Central memory CD4-positive, alpha-beta T cell (primary cell): ENCODE measurements around the gene TMEM151B.
A peak's percentile ranks its signal among the peaks of the same experiment; 100 is the strongest.

Experiments used
- DNase-seq: peaks from one replicate; pipeline ENCODE4 v3.0.0; 2022

The TMEM151B gene

DNA sequence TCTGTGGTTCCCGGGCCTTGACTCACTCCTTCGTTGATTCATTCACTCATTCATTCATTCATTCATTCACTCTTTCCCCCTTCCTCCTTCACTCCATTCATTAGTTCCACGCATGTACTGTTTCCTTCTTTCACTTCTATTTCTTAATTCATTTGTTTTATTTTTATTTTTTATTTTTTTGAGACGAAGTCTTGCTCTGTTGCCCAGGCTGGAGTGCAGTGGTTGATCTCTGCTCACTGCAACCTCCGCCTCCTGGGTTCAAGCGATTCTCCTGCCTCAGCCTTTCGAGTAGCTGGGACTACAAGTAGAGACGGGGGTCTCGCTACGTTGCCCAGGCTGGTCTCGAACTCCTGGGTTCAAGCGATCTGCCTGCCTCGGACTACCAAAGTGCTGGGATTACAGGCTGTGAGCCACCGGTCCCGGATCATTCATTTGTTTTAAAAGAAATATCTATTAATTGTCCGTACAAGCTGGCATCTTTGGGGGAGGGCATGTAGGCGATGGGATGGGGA is 4.5 kb upstream of the TMEM151B start:
- DNase-seq: no peak

DNA sequence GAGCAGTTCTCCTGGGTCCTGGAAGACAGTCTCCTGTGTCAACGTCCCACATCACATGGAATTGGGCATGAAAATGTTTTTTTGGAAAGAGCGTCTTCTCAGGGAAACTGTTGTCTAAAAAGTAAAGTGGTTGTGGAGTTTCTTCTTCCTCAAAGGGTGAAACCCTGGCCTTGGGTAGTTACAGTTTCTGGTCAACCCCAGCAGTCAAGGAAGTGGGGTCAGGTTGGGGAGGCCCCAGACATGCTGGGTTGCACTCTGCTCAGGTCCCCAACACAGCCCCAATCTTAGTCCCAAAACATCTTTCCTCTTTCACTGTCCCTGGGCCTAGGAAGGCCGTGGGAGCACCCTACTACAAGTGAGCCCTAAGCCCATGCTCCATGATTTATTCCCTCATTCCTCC is 3.9 kb upstream of the TMEM151B start:
- DNase-seq: no peak

DNA sequence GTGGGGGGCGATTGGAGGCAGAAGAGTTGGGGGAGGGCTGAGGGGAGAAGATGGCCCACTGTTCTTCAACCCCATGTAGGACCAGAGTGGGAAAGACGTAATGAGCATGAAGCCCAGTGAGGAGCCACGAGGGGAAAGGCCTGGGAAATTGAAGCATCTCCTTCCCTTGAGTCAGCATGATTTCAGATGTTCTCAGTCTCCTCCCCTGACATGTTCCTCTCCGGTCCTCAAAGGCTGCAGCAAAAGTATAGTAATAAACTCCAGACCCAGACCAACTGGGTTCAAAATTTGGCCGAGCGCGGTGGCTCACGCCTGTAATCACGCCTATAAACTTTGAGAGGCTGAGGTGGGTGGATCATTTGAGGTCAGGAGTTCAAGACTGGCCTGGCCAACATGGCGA is 3.0 kb upstream of the TMEM151B start:
- DNase-seq: no peak

DNA sequence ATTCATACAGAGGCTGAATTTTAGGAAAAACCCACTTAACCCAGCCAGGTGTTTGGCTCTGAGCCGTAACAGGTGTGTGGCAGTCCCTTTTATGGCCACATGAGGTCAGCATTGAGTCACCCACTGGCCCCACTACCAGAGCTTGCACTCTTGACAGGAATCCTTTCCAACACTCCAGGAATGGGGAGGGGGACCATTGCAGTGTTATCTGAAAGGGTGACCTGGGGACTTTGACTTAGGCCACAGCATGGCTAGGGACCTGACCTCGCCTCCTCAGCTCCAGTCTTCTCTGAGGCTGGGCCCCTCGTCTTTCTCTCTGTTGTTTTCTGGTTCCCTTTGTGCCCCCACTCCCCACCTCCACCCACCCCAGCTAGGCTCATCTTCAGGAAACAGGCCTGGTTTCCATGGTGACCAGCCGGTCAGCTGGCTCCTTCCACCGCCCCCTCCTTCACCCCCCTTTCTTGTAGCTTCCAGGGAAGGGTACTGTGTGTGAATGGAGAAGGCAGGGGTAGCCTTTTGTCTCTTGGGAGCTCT is 2.1 kb upstream of the TMEM151B start:
- DNase-seq: peak; percentile 56

DNA sequence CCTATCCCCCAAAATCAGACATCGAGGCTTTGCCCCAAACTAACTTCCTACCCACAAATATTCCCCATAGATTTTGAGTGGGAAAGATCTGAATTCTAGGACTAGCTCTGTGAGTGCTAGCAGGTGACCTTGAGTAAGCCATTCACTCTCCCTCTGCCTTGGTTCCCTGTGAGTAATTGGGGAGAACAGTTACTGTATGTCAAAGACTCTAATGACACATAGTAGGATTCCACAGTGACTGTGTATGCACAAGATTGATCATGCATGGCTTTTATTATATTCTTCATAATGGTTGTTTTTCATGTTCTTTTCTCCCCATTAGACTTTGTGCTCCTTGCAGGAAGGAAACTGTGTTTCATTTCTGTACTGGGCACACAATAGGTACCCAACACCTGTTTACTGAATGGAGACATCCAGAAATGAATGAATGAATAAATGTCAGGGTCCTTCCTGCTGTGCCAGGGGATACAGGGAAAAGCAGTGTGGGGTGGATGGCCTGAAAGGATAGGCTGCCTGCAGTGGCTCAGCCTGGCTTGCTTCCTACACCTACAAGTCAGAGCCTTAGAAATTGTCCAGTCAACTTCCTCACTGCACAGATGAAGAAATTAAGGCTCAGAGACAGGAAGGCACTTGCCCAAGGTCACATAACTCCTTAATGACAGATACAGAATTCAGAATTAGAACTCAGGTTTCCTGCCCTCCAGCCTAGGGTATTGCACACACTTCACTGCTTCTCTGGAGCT is 901 bp upstream of the TMEM151B start:
- no peak for DNase-seq

DNA sequence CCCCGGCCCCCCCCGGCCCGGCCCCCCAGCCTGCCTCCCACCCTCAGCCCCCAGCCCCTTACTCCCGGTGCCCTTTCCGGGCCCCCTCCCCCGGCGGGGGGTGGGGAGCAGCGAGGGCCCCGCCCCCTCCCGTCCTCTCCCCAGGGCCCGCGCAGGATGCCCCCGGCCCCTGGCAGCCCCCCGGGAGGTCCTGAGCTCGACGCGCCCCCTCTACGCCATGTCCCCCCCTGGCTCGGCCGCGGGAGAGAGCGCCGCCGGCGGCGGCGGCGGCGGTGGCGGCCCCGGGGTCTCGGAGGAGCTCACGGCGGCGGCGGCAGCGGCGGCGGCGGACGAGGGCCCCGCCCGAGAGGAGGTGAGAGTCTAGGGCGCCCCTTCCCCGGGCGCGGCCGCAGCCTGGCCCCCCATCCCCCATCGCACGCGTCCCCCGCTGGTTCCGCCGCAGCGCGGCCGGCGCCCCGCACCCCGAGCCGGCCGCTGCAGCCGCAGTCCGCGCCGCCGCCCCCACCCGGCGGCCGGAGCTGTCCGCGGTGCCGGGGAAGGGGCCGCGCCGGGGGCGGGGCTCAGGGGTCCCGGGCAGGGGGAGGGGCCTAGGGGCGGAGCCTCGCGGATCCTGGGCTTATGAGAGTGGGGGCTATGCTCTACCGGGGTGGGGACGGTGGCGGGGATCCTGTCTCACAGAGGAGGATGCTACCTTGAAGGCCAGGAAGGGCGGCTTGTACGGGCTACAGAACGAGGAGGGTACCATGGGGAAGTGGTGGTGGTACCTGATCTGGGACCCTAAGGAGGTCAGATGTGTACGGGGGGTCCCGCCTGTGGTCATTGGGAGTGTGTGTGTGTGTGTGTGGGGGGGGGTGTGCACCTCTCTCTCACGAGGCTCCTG is 516 bp downstream of the TMEM151B start:
- no peak for DNase-seq

DNA sequence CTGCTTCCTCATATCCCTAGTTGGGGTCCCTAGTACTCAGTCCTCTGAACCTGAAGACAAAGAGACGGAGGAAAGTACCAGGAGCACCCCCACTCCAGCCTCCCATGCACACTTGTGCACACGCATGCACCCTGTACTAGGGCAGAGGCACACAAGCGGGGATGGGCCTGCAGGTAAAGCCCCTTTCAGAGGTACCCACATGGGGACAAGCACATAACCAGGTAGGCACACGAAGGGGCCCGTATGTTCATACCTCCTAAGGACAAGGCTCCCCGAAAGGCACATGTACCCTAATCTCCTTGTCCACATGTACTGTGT is 1.1 kb downstream of the TMEM151B start:
- no peak for DNase-seq

DNA sequence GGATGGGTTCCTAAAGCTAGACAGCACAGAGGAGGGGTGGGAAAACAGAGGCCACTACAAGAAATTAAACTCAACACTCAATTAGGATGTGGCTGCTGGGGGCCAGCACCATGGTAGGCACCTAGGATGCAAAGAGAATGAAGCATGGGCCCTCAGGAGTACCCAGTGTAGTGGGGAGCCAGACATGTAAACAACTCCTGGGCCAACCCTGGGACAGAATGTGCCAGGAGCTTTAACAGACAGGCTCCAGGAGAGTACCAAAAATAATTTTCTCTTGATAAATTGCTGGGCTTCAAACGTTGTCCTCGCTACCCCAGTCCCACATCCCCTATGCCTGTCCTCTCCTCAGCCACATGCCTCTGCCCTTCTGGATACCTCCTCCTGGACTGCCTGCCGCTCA is 1.7 kb downstream of the TMEM151B start:
- no peak for DNase-seq

DNA sequence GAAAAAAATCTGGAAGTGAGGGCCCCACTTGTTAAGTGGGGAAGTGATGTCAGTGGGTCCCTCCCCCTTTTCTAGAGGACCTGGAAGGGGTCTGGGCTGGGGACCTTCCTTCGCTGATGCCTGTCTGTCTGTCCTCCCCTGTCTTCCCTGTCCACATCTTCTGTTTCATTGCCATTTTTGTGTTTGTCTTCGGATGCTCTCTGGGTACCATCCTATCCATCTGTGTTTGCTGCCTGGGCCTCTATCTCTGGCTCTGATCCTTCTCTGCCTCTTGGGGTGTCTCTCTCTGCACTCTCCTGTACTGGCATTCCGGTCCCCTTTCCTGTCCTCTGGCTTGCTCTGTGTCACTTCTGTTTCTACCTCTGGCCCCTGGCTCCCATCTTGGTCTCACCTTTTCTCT is 2.3 kb downstream of the TMEM151B start:
- DNase-seq: no peak

DNA sequence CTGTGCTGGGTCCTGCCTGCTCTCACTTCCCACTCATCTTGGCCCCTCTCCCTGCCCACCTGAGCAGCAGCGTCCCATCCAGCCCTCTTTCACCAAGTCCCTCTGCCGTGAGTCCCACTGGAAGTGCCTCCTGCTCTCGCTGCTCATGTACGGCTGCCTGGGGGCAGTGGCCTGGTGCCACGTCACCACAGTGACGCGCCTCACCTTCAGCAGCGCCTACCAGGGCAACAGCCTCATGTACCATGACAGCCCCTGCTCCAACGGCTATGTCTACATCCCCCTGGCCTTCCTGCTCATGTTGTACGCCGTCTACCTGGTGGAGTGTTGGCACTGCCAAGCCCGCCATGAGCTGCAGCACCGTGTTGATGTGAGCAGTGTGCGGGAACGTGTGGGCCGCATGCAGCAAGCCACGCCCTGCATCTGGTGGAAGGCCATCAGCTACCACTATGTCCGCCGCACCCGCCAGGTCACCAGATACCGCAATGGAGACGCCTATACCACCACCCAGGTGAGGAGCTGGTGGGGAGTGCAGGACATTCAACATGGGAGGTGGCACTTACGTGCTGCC is 2.8 kb downstream of the TMEM151B start:
- no peak for DNase-seq

DNA sequence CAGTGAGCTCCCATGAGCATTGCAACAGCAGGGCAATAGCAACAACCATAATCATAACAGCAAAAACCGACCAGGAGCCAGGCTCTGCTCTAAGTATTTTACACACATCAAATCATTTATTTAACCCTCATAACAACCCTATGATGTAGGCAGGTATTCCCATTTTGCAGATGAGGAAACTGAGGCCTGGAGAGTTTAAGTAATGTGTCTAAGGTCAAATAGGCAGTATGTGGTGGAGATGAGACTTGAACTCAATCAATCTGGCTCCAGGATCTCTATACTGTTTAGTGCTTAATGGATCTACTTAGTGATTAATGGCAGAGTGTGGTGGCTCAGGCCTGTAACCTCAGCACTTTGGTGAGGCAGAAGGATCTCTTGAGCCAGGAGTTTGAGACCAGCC is 3.4 kb downstream of the TMEM151B start:
- no peak for DNase-seq

DNA sequence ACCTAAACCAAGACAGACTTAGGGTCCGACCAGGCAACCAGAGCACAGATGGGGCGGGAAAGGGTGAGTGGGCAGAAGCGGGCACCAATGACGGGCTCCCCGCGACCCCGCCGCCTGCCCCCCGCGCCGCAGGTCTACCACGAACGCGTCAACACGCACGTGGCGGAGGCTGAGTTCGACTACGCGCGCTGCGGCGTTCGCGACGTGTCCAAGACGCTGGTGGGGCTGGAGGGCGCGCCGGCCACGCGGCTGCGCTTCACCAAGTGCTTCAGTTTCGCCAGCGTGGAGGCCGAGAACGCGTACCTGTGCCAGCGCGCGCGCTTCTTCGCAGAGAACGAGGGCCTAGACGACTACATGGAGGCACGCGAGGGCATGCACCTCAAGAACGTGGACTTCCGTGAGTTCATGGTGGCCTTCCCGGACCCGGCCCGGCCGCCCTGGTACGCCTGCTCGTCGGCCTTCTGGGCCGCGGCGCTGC is 5.1 kb downstream of the TMEM151B start:
- no peak for DNase-seq

DNA sequence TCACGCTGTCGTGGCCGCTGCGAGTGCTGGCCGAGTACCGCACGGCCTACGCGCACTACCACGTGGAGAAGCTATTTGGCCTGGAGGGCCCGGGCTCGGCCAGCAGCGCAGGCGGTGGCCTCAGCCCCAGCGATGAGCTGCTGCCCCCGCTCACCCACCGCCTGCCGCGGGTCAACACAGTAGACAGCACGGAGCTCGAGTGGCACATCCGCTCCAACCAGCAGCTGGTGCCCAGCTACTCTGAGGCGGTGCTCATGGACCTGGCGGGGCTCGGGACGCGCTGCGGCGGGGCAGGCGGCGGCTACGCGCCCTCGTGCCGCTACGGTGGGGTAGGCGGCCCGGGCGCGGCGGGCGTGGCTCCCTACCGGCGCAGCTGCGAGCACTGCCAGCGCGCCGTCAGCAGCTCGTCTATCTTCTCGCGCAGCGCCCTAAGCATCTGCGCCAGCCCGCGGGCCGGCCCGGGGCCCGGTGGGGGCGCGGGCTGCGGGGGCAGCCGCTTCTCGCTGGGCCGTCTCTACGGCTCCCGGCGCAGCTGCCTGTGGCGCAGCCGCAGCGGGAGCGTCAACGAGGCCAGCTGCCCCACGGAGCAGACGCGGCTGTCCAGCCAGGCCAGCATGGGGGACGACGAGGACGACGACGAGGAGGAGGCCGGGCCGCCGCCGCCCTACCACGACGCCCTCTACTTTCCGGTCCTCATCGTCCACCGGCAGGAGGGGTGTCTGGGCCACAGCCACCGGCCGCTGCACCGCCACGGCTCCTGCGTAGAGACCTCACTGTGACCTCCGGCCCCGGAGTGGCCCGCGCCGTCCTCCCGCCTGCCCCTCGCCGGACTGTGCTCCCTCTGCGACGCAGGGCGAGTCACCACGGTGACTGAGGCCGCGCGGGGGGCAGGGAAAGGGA is 5.7 kb downstream of the TMEM151B start:
- peak; percentile 28 for DNase-seq

DNA sequence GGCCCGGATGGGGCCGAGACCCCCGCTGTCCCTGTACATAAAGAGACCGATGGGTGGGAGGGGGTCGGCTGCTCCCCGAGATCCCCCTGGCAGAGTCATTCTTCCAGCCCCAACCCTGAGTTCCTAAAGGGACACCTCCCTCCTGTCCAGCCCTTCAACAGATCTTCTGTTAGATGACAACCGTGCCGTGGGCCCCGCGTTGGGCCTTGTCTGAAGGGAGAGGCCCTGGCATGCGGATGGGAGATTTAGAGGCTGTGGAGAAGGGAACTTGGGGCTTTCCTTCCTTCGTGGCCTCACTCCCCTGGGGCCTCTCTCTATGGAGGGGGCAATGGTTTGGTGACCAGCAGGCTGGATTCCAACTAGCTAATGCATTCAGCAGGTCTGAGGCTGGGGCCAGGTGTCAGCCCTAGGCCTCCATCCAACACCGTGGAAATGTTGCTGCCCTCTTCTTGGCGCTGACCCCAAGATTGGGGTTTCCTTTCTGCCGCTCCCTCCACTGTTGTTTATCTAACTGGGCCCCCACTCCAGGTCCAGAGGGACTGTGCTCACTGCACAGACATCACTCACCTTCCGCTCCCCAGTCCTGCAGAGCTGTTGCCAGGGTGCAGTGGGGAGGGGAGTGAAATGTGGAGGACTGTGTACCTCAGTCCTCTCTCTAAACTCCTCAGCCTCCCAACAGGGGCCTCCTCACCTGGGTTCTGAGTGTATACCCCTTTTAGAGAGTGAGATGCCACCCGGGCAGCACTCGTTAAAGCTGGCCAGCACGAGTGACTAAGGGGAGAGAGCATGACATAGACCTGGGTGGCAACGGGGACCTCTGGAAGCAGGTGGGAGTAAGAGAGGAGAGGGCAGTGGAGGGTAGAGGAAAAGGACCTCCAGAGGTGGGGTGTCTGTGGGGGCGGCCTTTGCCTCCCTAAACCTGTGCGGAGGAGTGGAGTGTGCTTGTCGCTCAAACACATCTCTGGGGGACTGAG is 6.7 kb downstream of the TMEM151B start:
- DNase-seq: no peak

DNA sequence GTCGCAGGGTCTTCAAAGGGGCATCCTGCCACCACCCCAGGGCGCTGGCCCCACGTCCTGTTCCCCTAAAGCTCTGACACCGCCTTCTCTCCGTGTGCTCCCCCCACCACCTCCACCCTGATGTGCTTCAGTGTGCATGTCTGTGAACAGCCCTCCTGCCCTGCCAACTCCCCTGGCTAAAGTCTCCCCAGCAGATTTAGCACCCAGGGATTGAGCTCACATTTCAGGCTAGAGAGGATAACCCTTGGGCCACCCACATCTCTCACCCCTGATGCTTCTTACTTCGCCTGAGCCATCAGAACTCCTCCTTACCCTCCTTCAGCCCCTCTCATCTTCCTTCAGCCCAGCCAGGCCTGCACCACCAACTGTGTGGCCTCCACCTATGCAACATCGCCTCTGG is 7.5 kb downstream of the TMEM151B start:
- no peak for DNase-seq

DNA sequence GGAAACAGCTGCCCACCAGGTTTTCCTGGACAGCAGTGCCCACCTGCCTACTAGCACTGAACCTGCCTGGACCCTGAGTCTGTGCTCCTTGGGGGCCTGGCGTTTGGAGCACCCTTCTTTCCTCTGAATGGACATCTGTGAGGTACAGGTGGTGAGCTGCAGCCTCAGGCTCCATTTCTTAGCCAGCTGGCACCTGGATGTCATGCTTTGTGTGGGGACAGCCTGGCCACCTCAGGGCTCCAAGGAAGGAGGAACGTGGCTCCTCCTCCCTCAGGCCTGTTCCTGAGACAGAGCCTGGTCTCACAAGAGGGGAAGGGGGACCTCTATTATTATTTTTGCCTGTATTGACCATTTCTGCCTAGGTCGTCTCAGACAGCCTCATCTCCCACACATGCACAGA is 8.1 kb downstream of the TMEM151B start:
- DNase-seq: no peak

DNA sequence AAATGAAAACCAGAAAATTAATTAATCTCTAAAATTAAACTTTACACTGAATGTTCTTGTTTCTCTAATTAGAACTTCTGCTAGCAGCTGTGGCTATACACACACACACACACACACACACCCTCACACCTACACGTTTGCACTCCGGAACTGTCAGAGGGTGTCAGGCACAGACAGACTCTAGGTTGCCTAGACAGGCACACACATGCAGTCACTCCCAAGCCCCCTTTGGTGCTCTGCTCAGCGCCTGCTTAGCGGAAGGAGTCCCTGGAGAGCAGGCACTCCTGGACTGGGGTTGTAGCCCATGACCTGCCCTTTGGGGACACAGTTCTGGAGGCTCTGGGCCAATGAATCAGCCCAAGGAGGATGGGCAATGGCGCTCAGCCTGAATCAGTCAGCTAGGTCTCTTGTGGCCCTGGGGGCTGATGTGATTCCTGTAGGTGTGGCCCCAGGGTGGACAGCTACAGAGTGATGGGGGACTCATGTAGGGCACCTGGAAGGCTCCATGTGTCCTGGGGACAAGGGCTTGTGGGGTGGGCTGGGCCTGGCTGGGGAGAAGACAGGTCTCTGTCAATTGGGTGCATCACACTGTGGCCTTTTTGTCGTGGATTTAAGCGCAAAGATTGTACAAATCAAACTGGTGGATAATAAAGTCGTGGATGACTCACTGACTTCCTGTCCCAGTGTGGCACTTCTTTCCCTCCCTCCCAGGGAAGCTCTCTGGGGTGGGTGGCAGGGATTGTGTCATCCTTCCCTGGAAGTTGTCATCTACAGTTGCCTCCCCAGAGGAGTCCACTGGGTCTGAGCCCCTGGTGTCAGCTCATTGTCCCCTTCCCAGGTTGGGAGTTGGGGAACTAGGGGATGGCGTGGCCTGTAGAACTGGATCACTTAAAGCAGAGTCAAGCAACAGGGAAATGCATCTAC is 8.8 kb downstream of the TMEM151B start:
- DNase-seq: no peak

DNA sequence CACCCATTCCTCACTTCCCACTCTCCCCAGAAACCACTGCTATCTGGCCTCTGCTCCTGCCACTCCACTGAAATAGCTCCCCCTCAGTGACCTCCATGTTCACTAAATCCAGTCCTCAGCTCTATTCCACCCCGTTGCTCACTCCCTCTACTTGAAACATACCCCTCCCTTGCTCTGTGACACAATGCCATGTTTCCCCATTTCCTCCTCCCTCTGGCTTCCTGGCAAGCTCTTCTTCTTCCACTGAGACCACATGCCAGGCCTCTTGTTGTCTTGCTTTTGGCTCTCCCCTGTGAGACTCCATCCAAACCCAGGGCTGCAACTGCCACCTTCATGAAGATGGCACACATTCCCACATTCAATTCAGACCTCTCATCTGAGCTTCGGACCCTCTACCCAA is 13.9 kb downstream of the TMEM151B start:
- no peak for DNase-seq

DNA sequence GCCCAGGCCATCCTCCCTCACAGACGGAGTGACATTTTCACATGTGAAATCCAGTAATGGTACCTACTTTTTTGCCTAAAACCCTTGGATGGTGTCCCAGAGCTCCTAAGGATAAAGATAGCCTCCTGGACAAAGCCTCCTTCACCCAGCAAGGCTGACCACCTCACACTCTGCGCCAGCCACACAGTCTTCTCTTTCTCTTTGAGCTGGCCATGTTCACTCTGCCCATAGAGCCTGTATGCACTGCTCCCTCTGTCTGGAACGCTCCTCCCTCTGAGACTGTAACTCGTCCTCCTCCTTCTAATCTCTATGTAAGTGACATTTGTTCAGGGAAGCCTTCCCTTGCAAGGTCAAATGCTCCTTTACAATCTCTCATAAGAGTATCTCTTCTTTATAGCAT is 14.6 kb downstream of the TMEM151B start:
- DNase-seq: no peak
